GM12801 (cell line): ENCODE measurements around the gene MPZL3.

Experiments used
- CTCF ChIP-seq: IDR thresholded peaks from one replicate; pipeline ENCODE4 v1.5.1; 2011; ENCODE audit warnings: control low read depth; ENCODE audit not compliant: insufficient read length; ENCODE audit errors: extremely low read depth

Gene MPZL3

DNA sequence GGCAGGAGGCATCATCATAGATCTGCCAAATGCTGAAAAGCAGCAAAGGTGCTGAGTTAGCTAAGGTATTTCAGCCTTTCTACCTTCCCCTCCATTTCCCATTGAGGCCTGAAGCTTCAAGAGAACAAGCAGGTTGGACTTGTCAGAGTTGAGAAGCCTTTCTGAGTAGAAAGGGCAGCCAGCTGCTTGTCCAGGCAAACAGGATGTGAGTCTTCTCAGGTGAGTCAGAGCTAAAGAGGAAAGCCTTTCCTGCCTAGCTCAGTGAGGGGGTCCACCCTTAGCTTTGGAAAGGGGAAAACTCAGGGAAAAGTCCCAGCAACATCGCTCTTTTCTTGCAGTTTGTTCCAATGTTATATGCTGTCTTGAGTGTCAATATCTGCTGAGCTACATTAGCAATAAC lies 25.1 kb upstream of the MPZL3 start:
- TF ChIP-seq CTCF: no peak

DNA sequence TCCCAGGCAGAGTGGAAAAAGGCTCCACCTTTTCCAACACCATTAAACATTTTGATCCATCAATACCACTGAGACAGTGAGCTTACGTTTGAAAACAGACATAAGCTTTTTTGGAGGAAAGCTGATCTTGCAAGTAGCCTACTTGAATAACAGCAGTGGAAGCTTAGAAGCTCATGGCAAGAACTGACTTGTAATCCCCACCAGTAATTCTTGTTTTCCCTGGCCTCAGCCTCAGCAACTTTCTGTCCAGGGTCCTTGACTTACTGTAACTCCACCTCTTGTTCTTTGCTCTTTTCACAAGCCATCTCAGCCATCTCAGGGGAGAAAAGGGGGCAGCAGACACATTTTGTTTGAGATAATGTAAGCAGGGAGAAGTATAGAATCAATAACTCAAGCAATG lies 24.3 kb upstream of the MPZL3 start:
- TF ChIP-seq CTCF: no peak

- no peak for TF ChIP-seq CTCF
Observed at GRCh38 chr11:118275176-118275575, 23.0 kb upstream of the MPZL3 start.

DNA sequence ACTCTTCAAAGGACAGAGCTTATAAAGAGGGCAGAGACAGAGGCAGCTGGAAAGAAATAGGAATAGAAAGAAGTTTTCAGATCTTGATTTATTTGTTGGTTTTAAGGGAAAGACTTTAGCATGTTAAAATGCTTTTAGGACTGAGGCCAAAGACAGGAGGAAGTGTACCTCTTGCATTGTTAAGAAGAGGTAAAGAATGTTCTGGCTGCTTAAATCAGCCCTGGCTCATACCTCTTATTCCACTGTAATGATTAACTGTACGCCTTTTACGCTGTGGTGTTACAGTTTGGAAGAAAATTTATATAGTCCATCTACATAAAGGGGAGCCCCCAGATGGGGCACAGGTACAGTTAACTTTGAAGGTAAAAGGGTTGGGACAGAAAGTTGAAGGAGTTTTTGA lies 22.0 kb upstream of the MPZL3 start:
- no peak for TF ChIP-seq CTCF

DNA sequence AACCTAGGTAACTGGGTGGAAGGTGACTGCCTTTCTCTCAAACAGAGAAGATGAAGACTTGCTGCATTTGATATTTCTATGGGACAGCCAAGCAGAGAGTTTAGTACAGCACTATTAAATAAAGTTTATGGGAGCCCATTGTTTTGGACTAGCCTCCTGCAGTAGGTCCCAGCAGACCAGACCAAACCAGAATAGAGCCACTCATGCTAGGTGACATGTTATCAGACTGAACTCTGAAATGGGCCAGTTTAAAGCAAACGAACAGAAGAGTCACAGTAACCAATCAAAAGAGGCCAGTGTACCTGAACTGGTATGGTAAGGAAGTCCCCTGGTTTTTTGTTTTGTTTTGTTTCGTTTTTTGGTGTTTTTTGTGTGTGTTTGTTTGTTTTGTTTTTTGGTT lies 19.8 kb upstream of the MPZL3 start:
- no peak for TF ChIP-seq CTCF

GRCh38 chr11:118267486-118267885 lies 15.3 kb upstream of the MPZL3 start:
- no peak for TF ChIP-seq CTCF

GRCh38 chr11:118265954-118266353 lies 13.8 kb upstream of the MPZL3 start:
- TF ChIP-seq CTCF: no peak
